Measurements from ENCODE around the gene RAB27B.

RAB27B gene

DNA sequence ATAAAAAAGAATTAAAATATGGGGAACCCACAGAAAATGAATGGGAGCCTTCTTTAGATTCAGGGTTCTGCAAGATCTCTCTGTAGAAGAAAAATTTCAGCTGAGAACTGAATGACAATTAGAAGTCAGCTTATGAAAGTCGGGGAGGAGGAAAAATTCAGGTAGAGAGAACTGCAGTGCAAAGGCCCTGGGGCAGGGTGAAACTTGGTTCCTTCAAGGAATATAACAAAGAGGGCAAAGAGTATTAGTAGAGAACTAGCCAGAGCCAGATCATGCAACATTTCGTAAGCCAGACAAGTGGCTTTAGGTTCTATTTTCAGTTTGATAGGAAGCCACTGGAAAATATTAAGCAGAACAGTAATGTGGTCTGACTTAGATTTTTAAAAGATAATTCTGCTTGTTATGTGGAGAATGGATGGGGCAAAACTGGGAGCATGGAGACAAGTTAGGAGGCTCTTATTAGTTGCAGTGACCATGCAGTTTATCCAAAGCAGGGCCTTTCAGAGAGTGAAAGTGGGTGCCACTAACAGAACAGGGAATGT is 27.9 kb downstream of the RAB27B start:
- no peak for TF ChIP-seq CTCF (IDR thresholded peaks at IDR 0.05; ENCODE audit: low read depth, low read length, missing control alignments)
- in situ Hi-C loops (cut with HindIII; ENCODE audit: low sequenced_read_pairs) = no loop called here
- no peak overlapping the region for H3K4me3 ChIP-seq (ENCODE audit: low read depth, low read length)
- no peak for DNase-seq (ENCODE audit: low read depth)

DNA sequence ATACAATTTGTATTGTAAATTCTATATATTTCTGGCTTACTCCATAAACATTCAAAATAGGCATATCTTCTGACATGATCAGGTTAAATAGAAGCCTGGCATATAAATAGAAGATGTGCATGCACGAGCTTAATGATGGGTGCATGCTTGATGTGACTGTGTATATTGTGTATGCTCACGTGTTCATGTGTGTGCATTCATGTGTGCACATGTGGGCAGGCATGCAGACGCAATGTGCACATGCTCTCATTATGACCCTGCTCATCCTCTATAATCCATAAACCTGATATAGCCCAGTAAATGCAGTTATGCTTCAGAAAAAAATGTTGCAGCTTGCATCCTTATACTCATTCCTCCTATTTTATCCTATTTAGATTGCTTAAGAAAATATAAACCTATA is 29.2 kb downstream of the RAB27B start:
- TF ChIP-seq CTCF (IDR thresholded peaks at IDR 0.05; ENCODE audit: low read depth, low read length, missing control alignments) = no peak
- no peak overlapping the region for H3K4me3 ChIP-seq (ENCODE audit: low read depth, low read length)
- in situ Hi-C loops (cut with HindIII; ENCODE audit: low sequenced_read_pairs) = no loop called here
- DNase-seq (ENCODE audit: low read depth) = no peak

- in situ Hi-C loops (cut with HindIII; ENCODE audit: low sequenced_read_pairs) = no loop called here
- no peak for TF ChIP-seq CTCF (IDR thresholded peaks at IDR 0.05; ENCODE audit: low read depth, low read length, missing control alignments)
- no peak overlapping the region for H3K4me3 ChIP-seq (ENCODE audit: low read depth, low read length)
These were observed 31.6 kb downstream of the RAB27B start for GRCh38 chr18:54859667-54860421.

GRCh38 chr18:54860941-54861340 is 32.7 kb downstream of the RAB27B start:
- in situ Hi-C loops (cut with HindIII; ENCODE audit: low sequenced_read_pairs) = no loop called here
- no peak for TF ChIP-seq CTCF (IDR thresholded peaks at IDR 0.05; ENCODE audit: low read depth, low read length, missing control alignments)
- H3K4me3 ChIP-seq (ENCODE audit: low read depth, low read length) = no peak overlapping the region
- DNase-seq (ENCODE audit: low read depth) = no peak

More at GRCh38 chr18:54859667-54860421, 31.6 kb downstream of the RAB27B start:
- no peak for DNase-seq (ENCODE audit: low read depth)

GRCh38 chr18:54867131-54867530 is 38.9 kb downstream of the RAB27B start:
- TF ChIP-seq CTCF (IDR thresholded peaks at IDR 0.05; ENCODE audit: low read depth, low read length, missing control alignments) = no peak
- in situ Hi-C loops (cut with HindIII; ENCODE audit: low sequenced_read_pairs) = no loop called here
- no peak for DNase-seq (ENCODE audit: low read depth)
- no peak overlapping the region for H3K4me3 ChIP-seq (ENCODE audit: low read depth, low read length)

DNA sequence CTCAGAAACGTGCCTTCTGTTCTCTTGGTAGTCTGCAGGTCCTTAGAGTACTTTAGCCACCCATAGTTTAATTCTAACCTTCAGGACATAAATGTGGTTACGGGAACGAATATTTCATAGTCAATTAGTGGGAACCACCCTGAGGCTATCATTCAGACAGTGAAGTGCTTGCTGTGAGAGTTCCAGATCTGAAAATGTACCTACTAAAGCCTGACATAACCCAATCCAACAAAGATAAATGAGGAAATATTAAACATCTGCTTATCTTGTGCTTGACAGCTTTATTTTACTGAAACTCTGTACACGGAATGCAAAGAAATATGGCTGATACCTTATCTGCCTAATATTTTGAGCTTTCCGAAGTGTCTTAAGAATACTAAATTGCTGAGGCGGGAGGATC is 43.0 kb downstream of the RAB27B start:
- no peak for DNase-seq (ENCODE audit: low read depth)
- in situ Hi-C loops (cut with HindIII; ENCODE audit: low sequenced_read_pairs) = no loop called here
- no peak for TF ChIP-seq CTCF (IDR thresholded peaks at IDR 0.05; ENCODE audit: low read depth, low read length, missing control alignments)
- no peak overlapping the region for H3K4me3 ChIP-seq (ENCODE audit: low read depth, low read length)
